Spleen (tissue), 11 donors: ENCODE measurements around the gene FILIP1. TPM values are rescaled to one million over a fixed set of nuclear protein-coding genes. Genes with fewer than 3 reads are reported as not detected.

Experiments used
- DNase-seq: peaks from one replicate; pipeline ENCODE4 v3.0.0-alpha.2; 2020
- H3K27ac ChIP-seq, 8 donors: fragments of 200-600 bp; sonication (generic) in 7 of 8; 1 replicate in 4 of 8; 2 replicates in 4 of 8; pipeline versions ENCODE4 v1.5.0 to v1.8.0; 2016 to 2021; ENCODE audit warnings: inconsistent platforms in 4 of 8, mild to moderate bottlenecking in 4 of 8, moderate library complexity in 1 of 8
- H3K27me3 ChIP-seq, 7 donors: fragments of 200-600 bp; sonication (generic) in 6 of 7; replicated peaks in 1 of 7; 1 replicate in 4 of 7; 2 replicates in 3 of 7; pipeline versions ENCODE4 v1.5.0 to v1.8.0; 2016 to 2021; ENCODE audit warnings: inconsistent platforms in 3 of 7, mild to moderate bottlenecking in 1 of 7
- H3K36me3 ChIP-seq, 6 donors: fragments of 200-600 bp; sonication (generic) in 5 of 6; 1 replicate in 4 of 6; 2 replicates in 2 of 6; pipeline versions ENCODE4 v1.5.0 to v1.8.0; 2016 to 2021; ENCODE audit warnings: inconsistent platforms in 2 of 6
- H3K4me1 ChIP-seq, 6 donors: fragments of 200-600 bp; sonication (generic) in 5 of 6; 1 replicate in 3 of 6; 2 replicates in 3 of 6; pipeline versions ENCODE4 v1.5.0 to v1.8.0; 2016 to 2021; ENCODE audit warnings: inconsistent platforms in 3 of 6
- H3K4me3 ChIP-seq, 8 donors: fragments of 200-600 bp; sonication (generic) in 7 of 8; 1 replicate in 4 of 8; 2 replicates in 4 of 8; pipeline versions ENCODE4 v1.5.0 to v1.8.0; 2016 to 2021; ENCODE audit warnings: inconsistent platforms in 4 of 8, mild to moderate bottlenecking in 4 of 8, moderate library complexity in 2 of 8
- H3K9me3 ChIP-seq, 8 donors: fragments of 200-600 bp; sonication (generic) in 7 of 8; 1 replicate in 4 of 8; 2 replicates in 4 of 8; pipeline versions ENCODE4 v1.5.0 to v1.8.0; 2016 to 2021; ENCODE audit warnings: inconsistent platforms in 4 of 8
- POLR2A ChIP-seq, 3 donors: fragments of 450-650 bp; IDR thresholded peaks; one replicate each; pipeline ENCODE4 v1.5.1; 2017; ENCODE audit warnings: antibody characterized with exemption in 3 of 3, mild to moderate bottlenecking in 1 of 3
- POLR2AphosphoS5 ChIP-seq, 3 donors: sonication (generic); formaldehyde crosslinking; IDR thresholded peaks; one replicate each; pipeline ENCODE4 v1.5.1; 2017; ENCODE audit warnings: antibody characterized with exemption in 3 of 3
- WGBS, 5 donors: extraction: QIAGEN DNeasy Blood & Tissue Kit in 3 of 5; methylation state at CpG; one replicate each; pipeline versions ENCODE4 v1.1.5 to v1.1.7; 2013 to 2018; 5-methylcytosine and 5-hydroxymethylcytosine counted together
- intact Hi-C: fragments of 100-400 bp; cut with DNase I; formaldehyde crosslinking; loops from one replicate; pipeline ENCODE4 v1.15.0; 2023; ENCODE audit warnings: low total_unique reads
- polyA plus RNA-seq, 3 donors: library from polyadenylated mRNA; stranded (reverse); fragments of 200-250 nt; gene quantifications; one replicate each; pipeline ENCODE4 v1.2.1, GENCODE V29; 2013
- total RNA-seq, 7 donors: library from RNA; depleted of rRNA in 3 of 7; stranded (reverse); fragments of >200 nt in 3 of 7; fragmentation: NEBNext Ultra II Directional in 4 of 7; extraction: Animal tissue kit (Norgen Biotek cat#: 25700) in 4 of 7; gene quantifications; one replicate each; pipeline versions ENCODE4 v1.1.0 to v1.2.1, GENCODE V29; 2016 to 2021
- TF ChIP-seq, protein P1 (sequence below), 11 experiments: fragments of 200-600 bp in 7 of 11; fragments of 450-650 bp in 4 of 11; sonication (generic) in 4 of 11; IDR thresholded peaks in 8 of 11; conservative IDR thresholded peaks in 3 of 11; 1 replicate in 7 of 11; 2 replicates in 4 of 11; pipeline versions ENCODE4 v1.4.0 to v1.8.0; 2016 to 2021; ENCODE audit warnings: antibody characterized with exemption in 11 of 11, inconsistent platforms in 4 of 11, mild to moderate bottlenecking in 1 of 11
- donor health status: healthy with polysubstance abuse.
- donor health status: DM: no; HTN: no; CAD: no; lungs with moderate emphysema.
- donor health status: DM: no; HTN: no; CAD: no.
- donor health status: Bipolar disorder and iron deficiency.
- donor health status: healthy.
- donor health status: DM: no; HTN: no; CAD: no.
- donor health status: DM: yes; HTN: yes; CAD: no.

FILIP1 gene
- total and polyA plus RNA-seq, 10 donors = 0.11 to 0.59 (median 0.38) TPM

DNA sequence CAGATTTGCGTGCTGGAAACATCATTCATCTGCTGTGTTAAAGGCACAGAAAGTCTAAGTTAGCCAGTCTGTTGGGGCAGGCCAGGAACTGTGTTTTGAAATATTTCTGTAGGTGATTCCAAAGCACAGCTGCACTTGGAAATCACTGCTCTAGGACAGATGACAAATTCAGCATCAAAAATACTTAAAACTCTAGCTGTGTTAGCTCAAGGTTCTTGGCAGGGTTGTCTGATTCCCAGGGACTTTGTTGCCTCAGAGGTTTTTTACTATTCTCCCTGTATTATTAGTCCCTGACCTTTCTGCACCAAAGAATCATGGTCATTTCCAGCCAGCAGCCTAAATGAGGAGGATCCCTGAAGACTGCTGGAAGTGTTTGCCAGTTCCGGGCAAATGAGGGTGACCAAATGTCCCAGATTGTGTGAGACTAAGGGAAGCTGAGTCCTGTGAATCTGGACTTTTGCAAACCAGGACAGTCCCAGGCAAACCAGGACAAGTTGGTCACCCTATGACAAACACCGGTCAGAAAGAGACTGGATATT lies 124.7 kb downstream of the FILIP1 start:
- no peaks in the 10 kb centered on the region for H3K27me3 ChIP-seq
- no peaks in the 10 kb centered on the region for H3K4me1 ChIP-seq
- intact Hi-C loops = no loop called here
- no peaks in the 10 kb centered on the region for H3K36me3 ChIP-seq
- H3K4me3 ChIP-seq = no peak overlapping the region
- TF ChIP-seq POLR2A (IDR thresholded peaks at IDR 0.05) = no peak
- TF ChIP-seq, protein P1, sequence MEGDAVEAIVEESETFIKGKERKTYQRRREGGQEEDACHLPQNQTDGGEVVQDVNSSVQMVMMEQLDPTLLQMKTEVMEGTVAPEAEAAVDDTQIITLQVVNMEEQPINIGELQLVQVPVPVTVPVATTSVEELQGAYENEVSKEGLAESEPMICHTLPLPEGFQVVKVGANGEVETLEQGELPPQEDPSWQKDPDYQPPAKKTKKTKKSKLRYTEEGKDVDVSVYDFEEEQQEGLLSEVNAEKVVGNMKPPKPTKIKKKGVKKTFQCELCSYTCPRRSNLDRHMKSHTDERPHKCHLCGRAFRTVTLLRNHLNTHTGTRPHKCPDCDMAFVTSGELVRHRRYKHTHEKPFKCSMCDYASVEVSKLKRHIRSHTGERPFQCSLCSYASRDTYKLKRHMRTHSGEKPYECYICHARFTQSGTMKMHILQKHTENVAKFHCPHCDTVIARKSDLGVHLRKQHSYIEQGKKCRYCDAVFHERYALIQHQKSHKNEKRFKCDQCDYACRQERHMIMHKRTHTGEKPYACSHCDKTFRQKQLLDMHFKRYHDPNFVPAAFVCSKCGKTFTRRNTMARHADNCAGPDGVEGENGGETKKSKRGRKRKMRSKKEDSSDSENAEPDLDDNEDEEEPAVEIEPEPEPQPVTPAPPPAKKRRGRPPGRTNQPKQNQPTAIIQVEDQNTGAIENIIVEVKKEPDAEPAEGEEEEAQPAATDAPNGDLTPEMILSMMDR (IDR thresholded peaks at IDR 0.05 in 8 of 11, conservative IDR thresholded peaks at IDR 0.05 in 3 of 11) = no peak
- no peak for TF ChIP-seq POLR2AphosphoS5 (IDR thresholded peaks at IDR 0.05)
- H3K9me3 ChIP-seq = no peaks in the 10 kb centered on the region
- no peak for DNase-seq
- 83 to 92% (median 88%) methylated on average over 3 of the region's 3 CpGs for WGBS, 5 donors
- H3K27ac ChIP-seq = no peak overlapping the region

DNA sequence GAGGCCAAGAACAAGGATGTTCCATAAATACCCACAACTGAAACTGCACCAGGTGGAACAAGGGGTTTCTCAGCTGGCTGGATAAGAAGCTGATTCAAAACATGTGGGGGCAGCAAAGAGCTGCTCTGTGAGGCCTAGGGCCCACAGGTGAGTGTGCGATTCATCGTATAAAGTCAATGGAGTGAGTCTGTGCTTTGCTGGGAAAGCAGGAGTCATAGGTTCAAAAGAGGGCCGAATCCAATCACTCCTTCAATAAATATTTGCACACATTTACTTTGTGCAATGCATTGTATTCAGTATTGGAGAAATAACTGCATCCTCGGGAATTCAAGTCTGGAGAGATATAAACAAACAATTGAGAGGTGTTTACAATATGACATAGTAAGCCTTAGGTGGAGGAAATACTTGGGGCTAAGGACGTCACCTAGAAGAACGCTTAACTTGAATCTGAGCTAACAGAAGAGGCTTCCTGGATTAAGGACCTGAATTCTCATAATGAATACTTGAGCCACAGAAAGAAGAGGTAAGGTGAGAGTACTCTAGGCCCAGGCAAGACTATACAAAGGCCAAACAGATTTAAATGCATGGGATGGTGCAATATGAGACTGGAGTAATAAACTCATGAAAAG lies 125.3 kb downstream of the FILIP1 start:
- H3K27ac ChIP-seq = no peak overlapping the region
- DNase-seq = no peak
- no peaks in the 10 kb centered on the region for H3K27me3 ChIP-seq
- TF ChIP-seq, protein P1 (IDR thresholded peaks at IDR 0.05 in 8 of 11, conservative IDR thresholded peaks at IDR 0.05 in 3 of 11) = no peak
- TF ChIP-seq POLR2A (IDR thresholded peaks at IDR 0.05) (no peak), POLR2AphosphoS5 (IDR thresholded peaks at IDR 0.05) (no peak)
- no peaks in the 10 kb centered on the region for H3K36me3 ChIP-seq
- WGBS, 5 donors = 85 to 92% (median 88%) methylated on average over 6 of the region's 6 CpGs
- no peak overlapping the region for H3K4me3 ChIP-seq
- H3K4me1 ChIP-seq = no peaks in the 10 kb centered on the region
- no peaks in the 10 kb centered on the region for H3K9me3 ChIP-seq
- intact Hi-C loops = no loop called here

DNA sequence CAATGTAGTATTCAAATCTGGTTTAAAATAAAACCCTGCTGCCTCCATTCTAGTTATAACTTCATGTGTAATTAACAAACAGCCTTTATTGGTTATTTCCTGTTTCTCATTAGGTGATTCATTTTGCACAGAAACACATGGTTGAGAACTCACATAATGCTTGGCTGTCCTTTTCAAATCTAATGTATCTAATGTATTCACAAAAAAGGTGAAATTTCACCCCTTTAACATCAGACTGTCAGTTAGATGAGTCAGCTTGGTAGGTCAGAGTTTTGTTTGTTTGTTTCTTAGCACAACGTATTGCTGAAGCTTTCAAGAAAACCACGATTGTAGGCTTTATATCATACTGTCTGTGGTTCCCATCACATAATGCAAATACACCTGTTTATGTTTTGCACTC lies 130.3 kb downstream of the FILIP1 start:
- no peak for TF ChIP-seq POLR2A (IDR thresholded peaks at IDR 0.05)
- TF ChIP-seq POLR2AphosphoS5 (IDR thresholded peaks at IDR 0.05) = no peak
- TF ChIP-seq, protein P1 (IDR thresholded peaks at IDR 0.05 in 8 of 11, conservative IDR thresholded peaks at IDR 0.05 in 3 of 11) = no peak
- 73 to 85% (median 81%) methylated on average over 2 of the region's 2 CpGs for WGBS, 5 donors
- Histone ChIP-seq H3K9me3 (no peaks in the 10 kb centered on the region), H3K27me3 (peaks cover 0 to 7% (median 0%) of the 10 kb centered on the region in 7 donors), H3K36me3 (no peaks in the 10 kb centered on the region), H3K27ac (no peak overlapping the region), H3K4me1 (no peaks in the 10 kb centered on the region), H3K4me3 (no peak overlapping the region)
- intact Hi-C loops = no loop called here
- no peak for DNase-seq

DNA sequence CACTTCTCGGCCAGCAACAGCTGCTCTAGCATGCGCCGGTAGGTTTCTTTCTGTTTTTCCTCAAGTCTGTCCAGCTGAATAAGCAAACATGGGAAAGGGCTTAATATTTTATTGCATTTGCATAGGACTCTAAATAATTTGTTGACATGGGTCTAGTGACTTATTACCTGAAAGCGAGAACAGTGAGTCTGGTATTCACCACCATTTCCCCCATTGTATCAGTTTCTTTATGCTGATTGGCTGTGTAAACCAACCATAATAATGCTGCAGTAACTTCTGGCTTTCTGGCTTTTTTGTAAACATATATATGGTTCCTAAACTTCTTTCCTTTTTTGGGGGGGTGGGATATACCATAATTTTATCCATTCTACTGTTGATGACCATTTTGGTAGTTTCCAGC lies 140.0 kb downstream of the FILIP1 start:
- Histone ChIP-seq H3K4me1 (peaks cover 0 to 10% (median 0%) of the 10 kb centered on the region in 6 donors), H3K27me3 (peaks cover 0 to 26% (median 0%) of the 10 kb centered on the region in 7 donors), H3K36me3 (no peaks in the 10 kb centered on the region), H3K27ac (no peak overlapping the region), H3K4me3 (no peak overlapping the region), H3K9me3 (no peaks in the 10 kb centered on the region)
- intact Hi-C loops = no loop called here
- TF ChIP-seq POLR2AphosphoS5 (IDR thresholded peaks at IDR 0.05) (no peak), POLR2A (IDR thresholded peaks at IDR 0.05) (no peak)
- TF ChIP-seq, protein P1 (IDR thresholded peaks at IDR 0.05 in 8 of 11, conservative IDR thresholded peaks at IDR 0.05 in 3 of 11) = no peak
- no peak for DNase-seq
- 96 to 98% (median 98%) methylated on average over 4 of the region's 4 CpGs for WGBS, 5 donors
